Measurements from ENCODE around the gene LXN.

The LXN gene

GRCh38 chr3:158666416-158666815, 6.0 kb downstream of the LXN start:
- DNase-seq: no peak

DNA sequence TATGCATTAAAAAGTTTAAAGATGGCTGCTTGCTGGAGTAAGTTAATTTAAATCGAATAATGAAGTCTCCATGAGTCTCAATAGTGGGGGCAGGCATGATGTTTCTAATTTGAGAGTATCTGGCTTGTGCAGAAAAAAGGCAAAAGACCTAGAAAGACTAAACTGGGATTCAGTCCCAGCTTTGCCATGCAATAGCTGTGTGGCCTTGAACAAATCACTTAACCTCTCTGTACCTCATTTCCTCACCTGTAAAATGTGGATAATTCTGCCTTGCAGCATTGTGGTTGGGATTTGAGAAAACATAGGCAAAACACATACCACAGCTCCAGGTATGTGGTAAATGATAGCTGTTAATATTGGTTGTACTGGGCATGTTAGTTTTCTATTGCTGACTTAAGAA, 8.6 kb downstream of the LXN start:
- DNase-seq: no peak

- no peak for DNase-seq
These were observed 9.2 kb downstream of the LXN start for GRCh38 chr3:158663246-158663645.

GRCh38 chr3:158660711-158661110, 11.7 kb downstream of the LXN start:
- no peak for DNase-seq

DNA sequence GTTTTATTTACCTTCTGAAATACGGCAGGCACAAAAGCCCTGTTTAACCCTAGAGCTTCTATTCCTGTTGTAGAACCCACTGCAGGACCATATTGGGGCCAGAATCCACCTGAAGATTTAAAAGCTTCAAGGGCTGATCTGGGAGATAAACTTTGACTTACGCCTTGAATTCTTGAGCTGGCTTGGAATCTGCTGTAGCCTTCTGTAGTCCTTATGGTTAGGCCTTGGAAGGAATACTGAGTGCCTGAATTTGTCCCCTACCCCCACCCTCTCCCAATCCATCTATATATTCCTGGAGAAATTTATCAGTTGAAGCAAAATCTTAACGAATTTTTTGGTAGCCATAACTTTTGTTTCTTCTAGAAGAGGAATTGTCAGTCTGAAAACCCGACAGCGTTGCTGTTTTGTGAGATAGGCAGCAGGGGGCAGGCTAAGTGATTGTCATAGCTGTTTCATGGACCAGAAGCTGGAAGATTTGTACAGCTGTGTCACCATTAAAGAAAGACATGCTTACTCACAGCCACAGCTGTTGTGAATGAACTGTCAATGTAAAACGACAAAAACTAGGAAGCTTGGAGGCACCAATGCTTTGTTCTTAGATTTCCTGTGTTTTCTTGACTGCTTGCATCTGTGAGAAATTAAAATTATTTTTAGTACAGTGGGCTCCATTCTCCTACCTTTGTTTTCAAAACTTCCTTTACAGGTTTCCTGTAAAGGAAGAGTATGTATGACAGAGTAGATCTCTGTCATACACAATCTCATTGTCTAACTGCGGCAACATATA, 12.8 kb downstream of the LXN start:
- peak; percentile 50 for DNase-seq

- no peak for DNase-seq
These were observed 13.6 kb downstream of the LXN start for GRCh38 chr3:158658889-158659288.

GRCh38 chr3:158652463-158652862, 20.0 kb downstream of the LXN start:
- DNase-seq: no peak

- DNase-seq: no peak
These were observed 21.3 kb downstream of the LXN start for GRCh38 chr3:158651192-158651591.

- no peak for DNase-seq
These were observed 22.7 kb downstream of the LXN start for GRCh38 chr3:158649791-158650190.

- peak; percentile 90 for DNase-seq
These were observed 28.0 kb downstream of the LXN start, which contains the start of gene GFM1 for GRCh38 chr3:158644345-158644908. TSS of gene GFM1 (plus strand) at chr3:158644527. CDS start at chr3:158644635, 108 bp downstream.

GRCh38 chr3:158642474-158643210, 29.8 kb downstream of the LXN start:
- no peak for DNase-seq

GRCh38 chr3:158642005-158642404, 30.4 kb downstream of the LXN start:
- DNase-seq: no peak

DNA sequence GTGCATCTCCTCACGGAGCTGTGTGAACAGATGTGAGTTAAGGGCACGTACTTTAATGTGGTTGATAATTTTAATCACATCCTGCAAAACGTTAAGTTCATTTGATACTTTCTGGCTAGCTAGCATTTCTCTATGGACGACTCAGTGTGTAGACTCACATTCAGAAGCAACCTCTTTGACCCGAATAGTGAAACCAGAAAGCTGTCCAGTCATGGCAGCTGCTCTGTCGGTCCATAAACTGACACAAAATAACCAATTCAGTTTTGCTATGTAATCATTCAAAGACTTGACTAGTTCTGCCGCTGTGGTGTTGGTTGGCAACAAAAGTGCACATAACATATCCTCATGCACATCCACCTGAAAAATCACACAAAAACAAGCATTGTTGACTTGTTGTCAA, 31.8 kb downstream of the LXN start:
- DNase-seq: no peak

- DNase-seq: no peak
These were observed 40.5 kb downstream of the LXN start for GRCh38 chr3:158631981-158632380.

DNA sequence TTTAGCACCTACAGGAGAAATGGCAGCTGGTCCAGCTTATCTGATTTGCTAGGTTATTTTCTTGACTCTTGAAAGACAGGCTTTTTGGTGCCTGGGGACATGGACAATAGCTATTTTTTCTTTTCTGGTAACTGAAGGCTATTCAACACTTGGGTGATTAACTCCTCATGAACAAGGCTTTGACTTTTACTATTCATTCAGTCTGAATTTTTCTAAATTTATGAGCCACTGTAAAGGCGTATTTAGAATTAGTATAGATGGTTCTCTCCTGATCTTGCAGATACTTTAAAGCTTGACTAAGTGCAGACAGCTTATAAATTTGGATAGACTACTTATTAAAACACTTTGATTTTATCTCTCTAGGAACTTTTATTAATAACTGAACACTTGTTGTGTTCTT, 46.6 kb downstream of the LXN start:
- no peak for DNase-seq

GRCh38 chr3:158617982-158618875, 54.2 kb downstream of the LXN start:
- no peak for DNase-seq
